HG03432 (cell line): ENCODE measurements around the gene TMEM271.

Source experiments
- ATAC-seq: cut with Tn5 transposase; IDR thresholded peaks from one replicate; pipeline ENCODE4 v1.9.1; 2021; ENCODE audit warnings: mild to moderate bottlenecking, moderate library complexity; ENCODE audit not compliant: unreplicated experiment

Gene TMEM271

GRCh38 chr4:581181-581580 lies 5.1 kb upstream of the TMEM271 start:
- ATAC-seq, result no peak

GRCh38 chr4:579543-580175 lies 3.6 kb upstream of the TMEM271 start:
- no peak for ATAC-seq

GRCh38 chr4:578451-579443 lies 2.7 kb upstream of the TMEM271 start:
- no peak for ATAC-seq

GRCh38 chr4:577499-578450 lies 1.7 kb upstream of the TMEM271 start:
- ATAC-seq, result no peak

GRCh38 chr4:576991-577498 lies 950 bp upstream of the TMEM271 start:
- ATAC-seq, result no peak

- no peak for ATAC-seq
Observed at GRCh38 chr4:575281-576141, 584 bp downstream of the TMEM271 start.

- no peak for ATAC-seq
Observed at GRCh38 chr4:574346-575161, 1.5 kb downstream of the TMEM271 start.

- ATAC-seq, result no peak
Observed at GRCh38 chr4:573122-573892, 2.8 kb downstream of the TMEM271 start.

GRCh38 chr4:572594-572993 lies 3.5 kb downstream of the TMEM271 start:
- no peak for ATAC-seq

GRCh38 chr4:571838-572572 lies 4.1 kb downstream of the TMEM271 start:
- no peak for ATAC-seq

GRCh38 chr4:570754-571153 lies 5.3 kb downstream of the TMEM271 start:
- ATAC-seq, result no peak

- ATAC-seq, result no peak
Observed at GRCh38 chr4:569958-570667, 6.0 kb downstream of the TMEM271 start.

GRCh38 chr4:568962-569361 lies 7.1 kb downstream of the TMEM271 start:
- no peak for ATAC-seq

- ATAC-seq, result no peak
Observed at GRCh38 chr4:568351-568652, 7.8 kb downstream of the TMEM271 start.

- no peak for ATAC-seq
Observed at GRCh38 chr4:567457-568350, 8.4 kb downstream of the TMEM271 start.
